H9 (cell line): ENCODE data around the gene TTLL3. TPM values are rescaled to one million over a fixed set of nuclear protein-coding genes. Genes with fewer than 3 reads are reported as not detected.

Experiments
- DNase-seq: peaks from one replicate; pipeline ENCODE4 v3.0.0-alpha.2; 2017
- H2AFZ ChIP-seq: one replicate; pipeline ENCODE4 v1.6.1; 2013; ENCODE audit warnings: mild to moderate bottlenecking, low read length, control low read depth, moderate library complexity
- H2AK5ac ChIP-seq: 2 replicates; pipeline ENCODE4 v1.6.1; 2013; ENCODE audit warnings: low read length, control low read depth, mixed read lengths; ENCODE audit not compliant: insufficient read length
- H2BK120ac ChIP-seq: one replicate; pipeline ENCODE4 v1.6.1; 2013; ENCODE audit warnings: low read depth, mild to moderate bottlenecking, low read length, control low read depth, inconsistent platforms; ENCODE audit not compliant: poor library complexity, severe bottlenecking
- H2BK12ac ChIP-seq: 2 replicates; pipeline ENCODE4 v1.6.1; 2013; ENCODE audit warnings: low read length, control low read depth, mixed read lengths, low read depth; ENCODE audit not compliant: insufficient read length
- H2BK15ac ChIP-seq: 2 replicates; pipeline ENCODE4 v1.6.1; 2013; ENCODE audit warnings: low read depth, low read length, control low read depth
- H2BK20ac ChIP-seq: one replicate; pipeline ENCODE4 v1.6.1; 2013; ENCODE audit warnings: low read depth, mild to moderate bottlenecking, low read length, control low read depth, inconsistent platforms; ENCODE audit not compliant: poor library complexity, severe bottlenecking
- H2BK5ac ChIP-seq: 2 replicates; pipeline ENCODE4 v1.6.1; 2013; ENCODE audit warnings: low read length, control low read depth, mixed read lengths; ENCODE audit not compliant: insufficient read length
- H3K14ac ChIP-seq: 2 replicates; pipeline ENCODE4 v1.6.1; 2013; ENCODE audit warnings: low read length, control low read depth; ENCODE audit not compliant: insufficient read depth
- H3K18ac ChIP-seq: 2 replicates; pipeline ENCODE4 v1.6.1; 2013; ENCODE audit warnings: low read depth, mild to moderate bottlenecking, mixed read lengths, low read length, control low read depth; ENCODE audit not compliant: insufficient read length
- H3K23ac ChIP-seq: 2 replicates; pipeline ENCODE4 v1.6.1; 2013; ENCODE audit warnings: low read length, control low read depth, mixed read lengths, low read depth; ENCODE audit not compliant: insufficient read length
- H3K23me2 ChIP-seq: 2 replicates; pipeline ENCODE4 v1.6.1; 2013; ENCODE audit warnings: low read depth, mild to moderate bottlenecking, mixed read lengths, low read length, control low read depth; ENCODE audit not compliant: insufficient read length, poor library complexity, severe bottlenecking
- H3K27ac ChIP-seq: 2 replicates; pipeline ENCODE4 v1.5.1; 2013; ENCODE audit warnings: low read length, control low read depth, mixed read lengths, low read depth; ENCODE audit not compliant: insufficient read length
- H3K27me3 ChIP-seq: 2 replicates; pipeline ENCODE4 v1.6.1; 2013; ENCODE audit warnings: low read length, control low read depth, inconsistent platforms; ENCODE audit not compliant: insufficient read depth
- H3K4ac ChIP-seq: 2 replicates; pipeline ENCODE4 v1.6.1; 2013; ENCODE audit warnings: low read depth, mild to moderate bottlenecking, control low read depth, inconsistent platforms, low read length, moderate library complexity
- H3K4me1 ChIP-seq: 2 replicates; pipeline ENCODE4 v1.6.1; 2013; ENCODE audit warnings: low read length, control low read depth, inconsistent platforms; ENCODE audit not compliant: insufficient read depth
- H3K4me2 ChIP-seq: 2 replicates; pipeline ENCODE4 v1.6.1; 2013; ENCODE audit warnings: low read length, control low read depth, mixed read lengths; ENCODE audit not compliant: insufficient read length, insufficient read depth
- H3K56ac ChIP-seq: 2 replicates; pipeline ENCODE4 v1.6.1; 2013; ENCODE audit warnings: low read depth, mild to moderate bottlenecking, mixed read lengths, low read length, control low read depth; ENCODE audit not compliant: insufficient read length
- H3K79me1 ChIP-seq: 2 replicates; pipeline ENCODE4 v1.6.1; 2013; ENCODE audit warnings: low read depth, mild to moderate bottlenecking, moderate library complexity, low read length, control low read depth, inconsistent platforms; ENCODE audit not compliant: insufficient read depth, poor library complexity, severe bottlenecking
- H3K79me2 ChIP-seq: 2 replicates; pipeline ENCODE4 v1.6.1; 2013; ENCODE audit warnings: low read length, control low read depth, inconsistent platforms; ENCODE audit not compliant: insufficient read depth
- H3K9ac ChIP-seq: 2 replicates; pipeline ENCODE4 v1.6.1; 2013; ENCODE audit warnings: low read length, control low read depth, mixed read lengths; ENCODE audit not compliant: insufficient read length; ENCODE audit errors: extremely low read depth
- H3K9me3 ChIP-seq: one replicate; pipeline ENCODE4 v1.6.1; 2013; ENCODE audit warnings: low read depth, low read length, inconsistent platforms; ENCODE audit not compliant: control insufficient read depth
- H3T11ph ChIP-seq: one replicate; pipeline ENCODE4 v1.6.1; 2013; ENCODE audit warnings: mild to moderate bottlenecking, low read length, control low read depth, inconsistent platforms
- H4K20me1 ChIP-seq: one replicate; pipeline ENCODE4 v1.6.1; 2013; ENCODE audit not compliant: control insufficient read depth, insufficient read length, insufficient read depth
- H4K5ac ChIP-seq: 2 replicates; pipeline ENCODE4 v1.6.1; 2013; ENCODE audit warnings: low read depth, mild to moderate bottlenecking, mixed read lengths, low read length, control low read depth; ENCODE audit not compliant: insufficient read length
- H4K8ac ChIP-seq: replicated peaks from 2 replicates; pipeline ENCODE4 v1.6.1; 2013; ENCODE audit warnings: low read length, control low read depth, mixed read lengths, low read depth; ENCODE audit not compliant: insufficient read length
- H4K91ac ChIP-seq: 2 replicates; pipeline ENCODE4 v1.6.1; 2013; ENCODE audit warnings: low read depth, mild to moderate bottlenecking, moderate library complexity, mixed read lengths, low read length, control low read depth; ENCODE audit not compliant: insufficient read length
- H3K27ac Mint-ChIP-seq, 3 experiments: 2 replicates in 2 of 3; 3 replicates in 1 of 3; pipeline ENCODE4 v1.8.0; 2020 to 2021; ENCODE audit warnings: mixed read lengths in 3 of 3, mild to moderate bottlenecking in 1 of 3, moderate library complexity in 1 of 3
- H3K27me3 Mint-ChIP-seq: 2 replicates; pipeline ENCODE4 v1.8.0; 2021; ENCODE audit warnings: low read depth, mild to moderate bottlenecking, moderate library complexity, mixed read lengths
- H3K36me3 Mint-ChIP-seq, 3 experiments: 2 replicates in 2 of 3; 3 replicates in 1 of 3; pipeline ENCODE4 v1.8.0; 2020 to 2021; ENCODE audit warnings: low read depth in 3 of 3, mixed read lengths in 3 of 3; ENCODE audit not compliant: insufficient read depth in 1 of 3
- H3K4me1 Mint-ChIP-seq, 2 experiments: 2 replicates each; pipeline ENCODE4 v1.8.0; 2020; ENCODE audit warnings: mixed read lengths in 2 of 2
- H3K4me3 Mint-ChIP-seq, 2 experiments: 2 replicates in 1 of 2; 3 replicates in 1 of 2; pipeline ENCODE4 v1.8.0; 2020 to 2021; ENCODE audit warnings: mild to moderate bottlenecking in 2 of 2, mixed read lengths in 2 of 2, moderate library complexity in 1 of 2
- H3K9me3 Mint-ChIP-seq, 2 experiments: 2 replicates in 1 of 2; 3 replicates in 1 of 2; pipeline ENCODE4 v1.8.0; 2020; ENCODE audit warnings: mild to moderate bottlenecking in 2 of 2, mixed read lengths in 2 of 2, moderate library complexity in 1 of 2
- WGBS: extraction: QIAGEN DNeasy Blood & Tissue Kit; methylation state at CpG from one replicate; pipeline ENCODE4 v1.1.7; 2013; ENCODE audit warnings: missing lambda C conversion rate, low lambda C conversion rate, mixed read lengths; ENCODE audit not compliant: insufficient read length; ENCODE audit errors: extremely low coverage; 5-methylcytosine and 5-hydroxymethylcytosine counted together
- total RNA-seq: library from RNA; stranded (reverse); gene quantifications from 2 replicates; pipeline ENCODE4 v1.2.1, GENCODE V29; 2021
- TF ChIP-seq, protein P1 (sequence below): fragments of 200-600 bp; sonication (generic); conservative IDR thresholded peaks from 3 replicates; pipeline ENCODE4 v1.8.0; 2021; ENCODE audit warnings: antibody characterized with exemption, mild to moderate bottlenecking

TTLL3 gene
- total RNA-seq, 1 experiment from 2014 or later, result 14.4 TPM

DNA sequence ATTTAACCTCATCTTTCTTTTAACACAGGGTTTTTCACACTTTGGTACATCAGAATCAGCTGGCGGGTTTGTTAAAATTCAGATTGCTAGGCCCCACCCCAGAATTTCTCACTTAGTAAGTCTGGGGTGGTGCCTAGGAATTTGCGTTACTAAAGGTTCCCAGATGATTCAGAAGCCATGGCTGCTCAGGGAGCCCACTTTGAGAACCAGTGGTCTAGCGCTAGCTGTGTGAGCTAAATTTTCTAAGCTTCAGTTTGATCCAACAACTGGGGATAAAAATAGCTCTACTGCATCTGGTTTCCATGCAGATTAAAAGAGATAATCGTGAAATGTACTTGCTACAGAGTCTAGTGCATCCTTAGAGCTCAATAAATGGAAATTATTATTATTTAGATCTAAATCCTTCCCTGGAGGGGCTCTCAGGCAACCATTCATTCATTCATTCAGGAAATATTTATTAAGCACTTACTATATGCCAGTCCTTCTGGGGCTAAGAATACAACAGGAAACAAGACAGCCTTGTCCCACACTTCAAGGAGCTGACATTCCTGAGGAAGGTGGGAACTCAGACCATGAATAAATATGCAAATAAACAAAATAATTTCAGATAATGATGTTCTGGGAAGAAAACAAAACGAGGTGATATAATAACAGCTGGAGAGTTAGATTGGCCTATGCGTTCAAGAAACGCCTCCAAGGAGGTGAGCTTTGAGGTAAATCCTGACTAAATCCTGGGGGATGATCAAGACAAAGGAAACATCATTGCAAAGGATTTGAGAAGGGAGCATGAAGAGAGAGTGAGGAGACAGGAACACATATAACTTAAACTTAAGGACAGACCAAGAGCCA, 73.9 kb downstream of the TTLL3 start:
- Histone ChIP-seq H2BK20ac (no peak overlapping the region), H4K8ac (no peak overlapping the region), H3K18ac (no peak overlapping the region), H3K27me3 (no peaks in the 10 kb centered on the region; the same call in 1 of the 2 replicates), H2BK12ac (no peak overlapping the region), H3K9ac (no peak overlapping the region), H2AFZ (no peak overlapping the region), H2BK15ac (no peak overlapping the region), H2BK120ac (no peak overlapping the region), H4K91ac (no peak overlapping the region), H3K79me1 (no peaks in the 10 kb centered on the region), H3K79me2 (no peaks in the 10 kb centered on the region), H4K5ac (no peak overlapping the region), H3K4me1 (no peaks in the 10 kb centered on the region), H4K20me1 (no peaks in the 10 kb centered on the region), H3K4me2 (no peak overlapping the region), H3K4ac (no peak overlapping the region), H3K14ac (no peak overlapping the region), H3K23ac (no peak overlapping the region), H3K56ac (no peak overlapping the region), H3K27ac (no peak overlapping the region), H2AK5ac (no peak overlapping the region), H3K9me3 (no peaks in the 10 kb centered on the region), H3T11ph (no peak overlapping the region), H3K23me2 (no peaks in the 10 kb centered on the region), H2BK5ac (no peak overlapping the region)
- no peak overlapping the region for H3K4me3 Mint-ChIP-seq
- DNase-seq, result no peak
- no peaks in the 10 kb centered on the region for H3K36me3 Mint-ChIP-seq
- peaks cover 4 to 6% of the 10 kb centered on the region in 2 experiments for H3K4me1 Mint-ChIP-seq
- TF ChIP-seq, protein P1, sequence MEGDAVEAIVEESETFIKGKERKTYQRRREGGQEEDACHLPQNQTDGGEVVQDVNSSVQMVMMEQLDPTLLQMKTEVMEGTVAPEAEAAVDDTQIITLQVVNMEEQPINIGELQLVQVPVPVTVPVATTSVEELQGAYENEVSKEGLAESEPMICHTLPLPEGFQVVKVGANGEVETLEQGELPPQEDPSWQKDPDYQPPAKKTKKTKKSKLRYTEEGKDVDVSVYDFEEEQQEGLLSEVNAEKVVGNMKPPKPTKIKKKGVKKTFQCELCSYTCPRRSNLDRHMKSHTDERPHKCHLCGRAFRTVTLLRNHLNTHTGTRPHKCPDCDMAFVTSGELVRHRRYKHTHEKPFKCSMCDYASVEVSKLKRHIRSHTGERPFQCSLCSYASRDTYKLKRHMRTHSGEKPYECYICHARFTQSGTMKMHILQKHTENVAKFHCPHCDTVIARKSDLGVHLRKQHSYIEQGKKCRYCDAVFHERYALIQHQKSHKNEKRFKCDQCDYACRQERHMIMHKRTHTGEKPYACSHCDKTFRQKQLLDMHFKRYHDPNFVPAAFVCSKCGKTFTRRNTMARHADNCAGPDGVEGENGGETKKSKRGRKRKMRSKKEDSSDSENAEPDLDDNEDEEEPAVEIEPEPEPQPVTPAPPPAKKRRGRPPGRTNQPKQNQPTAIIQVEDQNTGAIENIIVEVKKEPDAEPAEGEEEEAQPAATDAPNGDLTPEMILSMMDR, result no peak
- WGBS, result no CpG with 5 or more reads among the region's 7 CpGs
- H3K9me3 Mint-ChIP-seq, result no peaks in the 10 kb centered on the region
- H3K27me3 Mint-ChIP-seq, result no peaks in the 10 kb centered on the region; the same call in 1 of the 2 replicates
- H3K27ac Mint-ChIP-seq, result peak overlapping the region in 1 of 3 experiments; percentile 55; a peak in 2 of 7 replicates
